ENCODE data around the gene RAD51B. TPM values are rescaled to one million over a fixed set of nuclear protein-coding genes. Genes with fewer than 3 reads are reported as not detected.
"Not testable (repeated sequence)": the region's sequence is repeated elsewhere in the genome, so short reads cannot be mapped to it uniquely, and the experiment has no call there.

Gene RAD51B
- total and polyA plus RNA-seq, 8 donors = 10.8 to 18.3 (median 14.1) TPM

GRCh38 chr14:67967206-67967605 is 147.6 kb downstream of the RAD51B start:
- Histone ChIP-seq H3K36me3 (no peaks in the 10 kb centered on the region), H3K4me1 (peaks cover 14 to 34% of the 10 kb centered on the region in 2 donors), H3K4me3 (no peak overlapping the region), H3K27ac (no peak overlapping the region), H3K27me3 (no peaks in the 10 kb centered on the region), H3K9me3 (no peaks in the 10 kb centered on the region)
- TF ChIP-seq CTCF (IDR thresholded peaks at IDR 0.05) = no peak
- intact Hi-C loops (cut with DNase I) = no loop called here
- no peak for DNase-seq
- ATAC-seq = no peak

DNA sequence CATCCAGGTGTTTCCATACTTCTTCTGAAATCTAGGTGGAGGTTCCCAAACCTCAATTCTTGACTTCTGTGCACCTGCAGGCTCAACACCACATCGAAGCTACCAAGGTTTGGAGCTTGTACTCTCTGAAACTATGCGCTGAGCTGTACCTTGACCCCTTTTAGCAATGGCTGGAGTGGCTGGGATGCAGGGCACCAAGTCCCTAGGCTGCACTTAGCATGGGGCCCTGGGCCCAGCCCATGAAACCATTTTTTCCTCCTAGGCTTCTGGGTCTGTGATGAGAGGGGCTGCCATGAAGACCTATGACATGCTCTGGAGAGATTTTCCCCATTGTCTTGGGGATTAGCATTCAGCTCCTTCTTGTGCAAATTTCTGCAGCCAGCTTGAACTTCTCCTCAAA is 148.4 kb downstream of the RAD51B start:
- H3K27me3 ChIP-seq; H3K4me3 ChIP-seq; H3K36me3 ChIP-seq; DNase-seq; ATAC-seq; H3K9me3 ChIP-seq; intact Hi-C loops (cut with DNase I); H3K27ac ChIP-seq: not testable (repeated sequence)
- H3K4me1 ChIP-seq = peaks cover 13 to 26% of the 10 kb centered on the region in 2 donors

- H3K36me3 ChIP-seq = no peaks in the 10 kb centered on the region
- H3K27ac ChIP-seq = no peak overlapping the region
- DNase-seq = no peak
- TF ChIP-seq CTCF (IDR thresholded peaks at IDR 0.05) = no peak
- H3K9me3 ChIP-seq = no peaks in the 10 kb centered on the region
- intact Hi-C loops (cut with DNase I) = no loop called here
- no peak overlapping the region for H3K4me3 ChIP-seq
- peak; percentile 60 for ATAC-seq
- peaks cover 0 to 5% of the 10 kb centered on the region in 2 donors for H3K4me1 ChIP-seq
- H3K27me3 ChIP-seq = no peaks in the 10 kb centered on the region
Observed at GRCh38 chr14:67970923-67971322, 151.3 kb downstream of the RAD51B start.

- no peak overlapping the region for H3K4me3 ChIP-seq
- intact Hi-C loops (cut with DNase I) = no loop called here
- TF ChIP-seq CTCF (IDR thresholded peaks at IDR 0.05) = no peak
- no peaks in the 10 kb centered on the region for H3K9me3 ChIP-seq
- ATAC-seq (no peak), DNase-seq (no peak)
- H3K27ac ChIP-seq = no peak overlapping the region
- H3K4me1 ChIP-seq = no peaks in the 10 kb centered on the region
- no peaks in the 10 kb centered on the region for H3K27me3 ChIP-seq
- no peaks in the 10 kb centered on the region for H3K36me3 ChIP-seq
Observed at GRCh38 chr14:67971627-67972625, 152.3 kb downstream of the RAD51B start.

- TF ChIP-seq CTCF (IDR thresholded peaks at IDR 0.05) = no peak
- peaks cover 5 to 6% of the 10 kb centered on the region in 2 donors for H3K4me1 ChIP-seq
- no peaks in the 10 kb centered on the region for H3K36me3 ChIP-seq
- H3K27ac ChIP-seq = no peak overlapping the region
- no peaks in the 10 kb centered on the region for H3K9me3 ChIP-seq
- H3K27me3 ChIP-seq = no peaks in the 10 kb centered on the region
- H3K4me3 ChIP-seq = no peak overlapping the region
- no peak for ATAC-seq
- intact Hi-C loops (cut with DNase I) = no loop called here
- no peak for DNase-seq
Observed at GRCh38 chr14:67973436-67973835, 153.9 kb downstream of the RAD51B start.

All from left lung (tissue), 10 donors.